Left forelimb (tissue), 1 donor: ENCODE measurements around the gene NLGN1.

ENCODE experiments used
- DNase-seq: peaks from one replicate; pipeline ENCODE4 v3.0.0-alpha.2; 2018; ENCODE audit warnings: low spot score

The NLGN1 gene

GRCh38 chr3:173711619-173712018 is 314.1 kb downstream of the NLGN1 start:
- DNase-seq, result no peak

GRCh38 chr3:173719585-173719984 is 322.0 kb downstream of the NLGN1 start:
- no peak for DNase-seq

- no peak for DNase-seq
These were observed 328.0 kb downstream of the NLGN1 start for GRCh38 chr3:173725507-173725906.

- no peak for DNase-seq
These were observed 332.8 kb downstream of the NLGN1 start for GRCh38 chr3:173730391-173730790.

GRCh38 chr3:173732237-173732636 is 334.7 kb downstream of the NLGN1 start:
- DNase-seq, result no peak

- no peak for DNase-seq
These were observed 335.6 kb downstream of the NLGN1 start for GRCh38 chr3:173733029-173733652.

- DNase-seq, result no peak
These were observed 336.9 kb downstream of the NLGN1 start for GRCh38 chr3:173734473-173734872.

GRCh38 chr3:173734895-173735294 is 337.4 kb downstream of the NLGN1 start:
- no peak for DNase-seq

GRCh38 chr3:173735841-173736240 is 338.3 kb downstream of the NLGN1 start:
- no peak for DNase-seq

GRCh38 chr3:173737167-173737808 is 339.7 kb downstream of the NLGN1 start:
- no peak for DNase-seq

- DNase-seq, result no peak
These were observed 342.2 kb downstream of the NLGN1 start for GRCh38 chr3:173739726-173740125.

- no peak for DNase-seq
These were observed 344.9 kb downstream of the NLGN1 start for GRCh38 chr3:173742491-173742890.

GRCh38 chr3:173743111-173743510 is 345.6 kb downstream of the NLGN1 start:
- no peak for DNase-seq

- no peak for DNase-seq
These were observed 346.0 kb downstream of the NLGN1 start for GRCh38 chr3:173743516-173743915.

- no peak for DNase-seq
These were observed 346.9 kb downstream of the NLGN1 start for GRCh38 chr3:173744479-173744878.

GRCh38 chr3:173744895-173745294 is 347.4 kb downstream of the NLGN1 start:
- no peak for DNase-seq

GRCh38 chr3:173745952-173746682 is 348.6 kb downstream of the NLGN1 start:
- no peak for DNase-seq

- no peak for DNase-seq
These were observed 349.9 kb downstream of the NLGN1 start for GRCh38 chr3:173747427-173747826.

GRCh38 chr3:173748105-173748504 is 350.6 kb downstream of the NLGN1 start:
- no peak for DNase-seq

GRCh38 chr3:173750095-173750494 is 352.6 kb downstream of the NLGN1 start:
- DNase-seq, result no peak

GRCh38 chr3:173750591-173750990 is 353.0 kb downstream of the NLGN1 start:
- DNase-seq, result no peak

- no peak for DNase-seq
These were observed 356.0 kb downstream of the NLGN1 start for GRCh38 chr3:173753593-173753992.

GRCh38 chr3:173755161-173755560 is 357.6 kb downstream of the NLGN1 start:
- no peak for DNase-seq
